Chondrocyte (in vitro differentiated cells): ENCODE results near the gene SUSD6. TPM values are rescaled to one million over a fixed set of nuclear protein-coding genes. Genes with fewer than 3 reads are reported as not detected.
"Not testable (repeated sequence)": the region's sequence is repeated elsewhere in the genome, so short reads cannot be mapped to it uniquely, and the experiment has no call there.

Experiments used
- DNase-seq: peaks from one replicate; pipeline ENCODE4 v3.0.0; 2021; ENCODE audit warnings: mixed read lengths, low spot score
- H3K27ac Mint-ChIP-seq: one replicate; pipeline ENCODE4 v1.8.0; 2021; ENCODE audit warnings: mild to moderate bottlenecking, moderate library complexity, mixed read lengths; ENCODE audit not compliant: unreplicated experiment
- H3K27me3 Mint-ChIP-seq: 2 replicates; pipeline ENCODE4 v1.8.0; 2021; ENCODE audit warnings: low read depth, mixed read lengths
- H3K36me3 Mint-ChIP-seq: 2 replicates; pipeline ENCODE4 v1.8.0; 2021; ENCODE audit warnings: low read depth, mixed read lengths
- H3K4me1 Mint-ChIP-seq: 2 replicates; pipeline ENCODE4 v1.8.0; 2021; ENCODE audit warnings: low read depth, mild to moderate bottlenecking, mixed read lengths
- H3K4me3 Mint-ChIP-seq: one replicate; pipeline ENCODE4 v1.8.0; 2021; ENCODE audit warnings: mild to moderate bottlenecking, moderate library complexity, mixed read lengths; ENCODE audit not compliant: unreplicated experiment
- H3K9me3 Mint-ChIP-seq: 2 replicates; pipeline ENCODE4 v1.8.0; 2021; ENCODE audit warnings: low read depth, mixed read lengths
- total RNA-seq: library from RNA; stranded (reverse); gene quantifications from 3 replicates; pipeline ENCODE4 v1.2.1, GENCODE V29; 2021
- TF ChIP-seq, protein P1 (sequence below): fragments of 200-600 bp; sonication (generic); IDR thresholded peaks from 2 replicates; pipeline ENCODE4 v1.5.0; 2021; ENCODE audit warnings: antibody characterized with exemption, mild to moderate bottlenecking, moderate library complexity

SUSD6 gene
- total RNA-seq, 1 donor from 2014 or later: 49.3 TPM

DNA sequence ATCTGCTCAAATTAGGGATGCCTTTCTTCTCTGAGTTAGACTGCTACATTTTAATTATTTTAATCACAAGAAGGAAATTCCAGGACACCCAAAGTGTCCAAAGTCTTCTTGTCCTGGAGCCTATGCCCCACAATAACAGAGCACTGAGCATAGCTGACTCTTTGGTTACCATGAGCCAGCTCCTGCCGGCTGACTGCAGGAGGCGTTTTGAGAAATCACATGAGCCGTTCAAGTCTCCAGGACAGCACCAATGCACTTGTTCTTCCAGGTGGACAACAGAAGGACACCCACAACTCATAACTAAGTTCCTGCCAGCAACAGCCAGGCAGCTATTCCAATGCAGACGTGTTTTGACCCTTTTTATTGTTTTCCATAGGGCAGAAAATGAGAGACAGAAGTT, 109.5 kb downstream of the SUSD6 start:
- no peak overlapping the region for H3K4me3 Mint-ChIP-seq
- no peak overlapping the region for H3K27ac Mint-ChIP-seq
- H3K9me3 Mint-ChIP-seq: no peaks in the 10 kb centered on the region
- no peaks in the 10 kb centered on the region for H3K27me3 Mint-ChIP-seq
- peaks cover 39% of the 10 kb centered on the region for H3K4me1 Mint-ChIP-seq
- peaks cover 3% of the 10 kb centered on the region for H3K36me3 Mint-ChIP-seq
- TF ChIP-seq, protein P1, sequence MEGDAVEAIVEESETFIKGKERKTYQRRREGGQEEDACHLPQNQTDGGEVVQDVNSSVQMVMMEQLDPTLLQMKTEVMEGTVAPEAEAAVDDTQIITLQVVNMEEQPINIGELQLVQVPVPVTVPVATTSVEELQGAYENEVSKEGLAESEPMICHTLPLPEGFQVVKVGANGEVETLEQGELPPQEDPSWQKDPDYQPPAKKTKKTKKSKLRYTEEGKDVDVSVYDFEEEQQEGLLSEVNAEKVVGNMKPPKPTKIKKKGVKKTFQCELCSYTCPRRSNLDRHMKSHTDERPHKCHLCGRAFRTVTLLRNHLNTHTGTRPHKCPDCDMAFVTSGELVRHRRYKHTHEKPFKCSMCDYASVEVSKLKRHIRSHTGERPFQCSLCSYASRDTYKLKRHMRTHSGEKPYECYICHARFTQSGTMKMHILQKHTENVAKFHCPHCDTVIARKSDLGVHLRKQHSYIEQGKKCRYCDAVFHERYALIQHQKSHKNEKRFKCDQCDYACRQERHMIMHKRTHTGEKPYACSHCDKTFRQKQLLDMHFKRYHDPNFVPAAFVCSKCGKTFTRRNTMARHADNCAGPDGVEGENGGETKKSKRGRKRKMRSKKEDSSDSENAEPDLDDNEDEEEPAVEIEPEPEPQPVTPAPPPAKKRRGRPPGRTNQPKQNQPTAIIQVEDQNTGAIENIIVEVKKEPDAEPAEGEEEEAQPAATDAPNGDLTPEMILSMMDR: no peak
- DNase-seq: no peak

DNA sequence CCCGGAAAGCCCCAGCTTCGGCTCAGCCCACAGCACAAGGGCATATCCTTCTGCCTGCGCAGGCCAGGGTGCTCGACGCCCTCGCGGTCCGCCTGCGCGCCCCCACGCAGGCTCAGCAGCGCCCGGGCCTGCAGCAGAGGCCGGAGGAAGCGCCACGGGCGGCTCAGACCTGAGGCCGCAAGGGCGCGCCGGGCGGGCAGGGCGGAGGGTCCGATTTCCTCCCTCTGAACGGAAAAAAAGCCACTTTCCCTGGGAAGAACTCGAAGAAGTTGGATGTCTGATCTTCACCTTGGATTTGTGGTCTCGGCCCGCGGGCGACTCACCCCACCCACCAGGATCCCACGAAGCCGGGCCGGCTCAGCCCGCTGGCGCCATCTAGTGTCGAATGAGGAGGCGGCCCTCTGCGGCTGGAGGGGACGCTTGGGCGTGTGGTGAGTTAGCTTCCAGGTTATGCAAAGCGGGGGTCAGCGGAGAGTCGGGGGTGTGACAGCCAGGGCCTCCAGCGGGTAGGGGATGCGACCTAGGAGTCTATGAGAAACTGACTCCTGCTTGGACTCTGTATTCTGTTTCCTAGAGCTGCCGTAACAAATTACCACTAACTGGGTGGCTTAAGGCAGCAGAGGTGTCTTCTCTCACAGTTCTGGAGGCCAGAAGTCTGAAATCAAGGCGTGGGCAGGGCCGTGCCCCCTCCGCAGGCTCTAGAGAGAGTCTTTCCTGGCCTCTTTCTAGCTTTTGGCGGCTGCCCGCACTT, 115.5 kb downstream of the SUSD6 start:
- peak overlapping the region; percentile 59 for H3K4me3 Mint-ChIP-seq
- peaks cover 15% of the 10 kb centered on the region for H3K4me1 Mint-ChIP-seq
- H3K9me3 Mint-ChIP-seq: no peaks in the 10 kb centered on the region
- H3K27ac Mint-ChIP-seq: no peak overlapping the region
- no peaks in the 10 kb centered on the region for H3K36me3 Mint-ChIP-seq
- H3K27me3 Mint-ChIP-seq: no peaks in the 10 kb centered on the region
- TF ChIP-seq, protein P1: peak; percentile 100
- DNase-seq: no peak

DNA sequence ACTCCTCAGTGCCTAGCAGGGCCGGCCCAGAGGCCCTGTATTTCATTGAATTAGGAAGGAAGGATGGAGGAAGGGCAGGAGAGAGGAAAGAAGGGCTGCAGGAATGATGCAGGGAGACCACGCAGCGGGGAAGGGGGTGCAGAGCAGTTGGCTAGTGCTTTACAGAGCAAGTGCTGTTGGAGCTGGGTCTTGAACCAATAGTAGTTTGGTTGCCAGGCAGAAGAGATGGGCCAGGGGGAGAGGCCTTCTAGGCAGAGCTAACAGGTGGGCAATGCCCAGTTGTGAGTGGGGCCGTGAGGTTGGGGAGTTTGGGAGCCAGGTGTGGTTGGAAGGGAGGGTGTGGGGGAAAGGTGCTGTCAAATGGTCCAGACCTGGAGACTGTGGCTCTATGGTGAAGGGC, 116.5 kb downstream of the SUSD6 start:
- Mint-ChIP-seq H3K4me1 (peaks cover 15% of the 10 kb centered on the region), H3K27me3 (no peaks in the 10 kb centered on the region), H3K36me3 (no peaks in the 10 kb centered on the region), H3K9me3 (no peaks in the 10 kb centered on the region), H3K27ac (no peak overlapping the region), H3K4me3 (no peak overlapping the region)
- DNase-seq: no peak
- TF ChIP-seq, protein P1: no peak

DNA sequence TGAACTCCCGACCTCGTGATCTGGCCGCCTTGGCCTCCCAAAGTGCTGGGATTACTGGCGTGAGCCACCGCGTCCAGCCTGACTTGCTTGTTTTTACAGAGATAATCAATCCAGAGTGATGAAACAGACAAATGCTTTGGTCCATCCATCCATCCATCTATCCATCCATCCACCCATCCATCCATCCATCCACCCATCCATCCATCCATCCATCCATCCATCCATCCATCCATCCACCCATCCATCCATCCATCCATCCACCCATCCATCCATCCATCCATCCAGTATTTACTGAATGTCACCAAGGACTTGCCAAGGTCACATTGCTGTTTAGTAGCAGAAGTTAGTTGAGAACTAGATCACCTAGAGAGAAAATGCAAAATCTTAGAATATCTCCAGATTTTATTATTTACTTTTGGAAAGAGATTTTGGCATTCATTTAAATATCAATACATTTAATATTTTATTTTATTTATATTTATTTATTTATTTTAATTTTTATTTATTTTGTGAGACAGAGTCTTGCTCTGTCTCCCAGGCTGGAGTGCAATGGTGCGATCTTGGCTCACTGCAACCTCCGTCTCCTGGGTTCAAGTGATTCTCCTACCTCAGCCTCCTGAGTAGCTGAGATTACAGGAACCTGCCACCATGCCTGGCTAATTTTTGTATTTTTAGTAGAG, 120.7 kb downstream of the SUSD6 start:
- H3K9me3 Mint-ChIP-seq, H3K36me3 Mint-ChIP-seq: not testable (repeated sequence)

DNA sequence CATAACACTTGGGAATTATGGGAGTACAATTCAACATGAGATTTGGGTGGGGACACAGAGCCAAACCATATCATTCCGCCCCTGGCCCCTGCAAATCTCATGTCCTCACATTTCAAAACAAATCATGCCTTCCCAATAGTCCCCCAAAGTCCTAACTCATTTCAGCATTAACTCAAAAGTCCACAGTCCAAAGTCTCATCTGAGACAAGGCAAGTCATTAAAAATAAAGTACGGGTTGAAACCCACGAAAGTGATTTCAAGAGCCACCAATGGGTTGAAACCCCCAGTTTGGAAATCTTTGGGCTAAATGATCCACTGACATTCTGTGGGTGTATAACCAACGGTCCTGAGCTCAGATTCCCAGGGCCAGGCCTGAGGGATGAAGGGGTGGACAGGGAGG, 125.0 kb downstream of the SUSD6 start:
- H3K4me3 Mint-ChIP-seq, H3K27ac Mint-ChIP-seq, DNase-seq, H3K36me3 Mint-ChIP-seq, H3K4me1 Mint-ChIP-seq, H3K9me3 Mint-ChIP-seq: not testable (repeated sequence)
- peaks cover 19% of the 10 kb centered on the region for H3K27me3 Mint-ChIP-seq

More for the DNA sequence above, 120.7 kb downstream of the SUSD6 start:
- H3K27me3 Mint-ChIP-seq: peaks cover 19% of the 10 kb centered on the region
- H3K4me1 Mint-ChIP-seq, H3K27ac Mint-ChIP-seq, H3K4me3 Mint-ChIP-seq, DNase-seq: not testable (repeated sequence)

DNA sequence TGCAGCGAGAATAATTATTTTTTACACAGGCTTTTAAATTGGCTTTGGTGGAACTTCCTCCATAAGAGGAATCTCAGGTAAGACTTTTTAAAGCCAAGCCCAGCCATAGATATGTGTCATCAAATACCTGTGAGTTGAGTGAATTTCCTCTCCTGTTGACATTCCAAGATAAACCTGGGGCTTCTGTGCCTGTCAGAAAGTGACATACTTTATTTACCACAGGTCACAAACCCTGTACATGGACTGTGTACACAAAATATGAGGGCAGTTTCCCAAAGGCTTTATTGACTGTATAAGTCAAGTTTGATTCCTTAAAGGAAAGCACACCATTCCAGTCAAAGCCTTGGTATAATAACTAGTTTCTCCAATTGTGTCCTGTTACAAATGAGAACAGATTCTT, 129.7 kb downstream of the SUSD6 start:
- TF ChIP-seq, protein P1: no peak
- H3K9me3 Mint-ChIP-seq: peaks cover 3% of the 10 kb centered on the region
- H3K27ac Mint-ChIP-seq: no peak overlapping the region
- DNase-seq: no peak
- H3K27me3 Mint-ChIP-seq: peaks cover 6% of the 10 kb centered on the region
- no peaks in the 10 kb centered on the region for H3K4me1 Mint-ChIP-seq
- H3K36me3 Mint-ChIP-seq: peaks cover 2% of the 10 kb centered on the region
- no peak overlapping the region for H3K4me3 Mint-ChIP-seq
